Uterus (tissue), 2 donors: Measurements from ENCODE around the gene ANAPC16.

ENCODE experiments used
- POLR2A ChIP-seq, 2 donors: fragments of 450-650 bp; IDR thresholded peaks; one replicate each; pipeline ENCODE4 v1.6.1; 2016; ENCODE audit warnings: antibody characterized with exemption in 2 of 2, mild to moderate bottlenecking in 1 of 2, moderate library complexity in 1 of 2
- TF ChIP-seq, protein P1 (sequence below), 4 experiments: fragments of 200-600 bp in 2 of 4; fragments of 450-650 bp in 2 of 4; sonication (generic) in 2 of 4; IDR thresholded peaks; one replicate each; pipeline ENCODE4 v1.5.1; 2016 to 2019; ENCODE audit warnings: antibody characterized with exemption in 4 of 4, mild to moderate bottlenecking in 2 of 4, moderate library complexity in 1 of 4

DNA sequence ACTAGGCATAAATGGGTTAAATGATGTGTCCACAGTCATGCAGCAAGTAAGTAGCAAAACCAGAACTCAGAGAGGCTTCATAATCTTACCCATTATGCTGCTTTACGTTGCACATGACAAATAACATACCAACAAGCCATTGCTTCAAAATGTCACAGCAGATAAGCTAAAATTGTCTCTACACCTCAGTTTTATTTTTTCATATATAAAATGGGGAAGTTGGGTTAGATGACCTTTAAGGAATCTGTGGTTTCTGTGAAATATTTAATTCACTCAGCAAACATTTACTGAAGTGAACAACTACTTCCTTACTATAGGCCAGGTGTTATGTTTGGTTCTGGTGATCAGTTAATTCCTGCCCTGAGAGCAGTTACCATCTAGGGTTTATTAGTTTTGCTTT, 2.5 kb downstream of the ANAPC16 start:
- TF ChIP-seq, protein P1, sequence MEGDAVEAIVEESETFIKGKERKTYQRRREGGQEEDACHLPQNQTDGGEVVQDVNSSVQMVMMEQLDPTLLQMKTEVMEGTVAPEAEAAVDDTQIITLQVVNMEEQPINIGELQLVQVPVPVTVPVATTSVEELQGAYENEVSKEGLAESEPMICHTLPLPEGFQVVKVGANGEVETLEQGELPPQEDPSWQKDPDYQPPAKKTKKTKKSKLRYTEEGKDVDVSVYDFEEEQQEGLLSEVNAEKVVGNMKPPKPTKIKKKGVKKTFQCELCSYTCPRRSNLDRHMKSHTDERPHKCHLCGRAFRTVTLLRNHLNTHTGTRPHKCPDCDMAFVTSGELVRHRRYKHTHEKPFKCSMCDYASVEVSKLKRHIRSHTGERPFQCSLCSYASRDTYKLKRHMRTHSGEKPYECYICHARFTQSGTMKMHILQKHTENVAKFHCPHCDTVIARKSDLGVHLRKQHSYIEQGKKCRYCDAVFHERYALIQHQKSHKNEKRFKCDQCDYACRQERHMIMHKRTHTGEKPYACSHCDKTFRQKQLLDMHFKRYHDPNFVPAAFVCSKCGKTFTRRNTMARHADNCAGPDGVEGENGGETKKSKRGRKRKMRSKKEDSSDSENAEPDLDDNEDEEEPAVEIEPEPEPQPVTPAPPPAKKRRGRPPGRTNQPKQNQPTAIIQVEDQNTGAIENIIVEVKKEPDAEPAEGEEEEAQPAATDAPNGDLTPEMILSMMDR (IDR thresholded peaks at IDR 0.05), result no peak
- TF ChIP-seq POLR2A (IDR thresholded peaks at IDR 0.05), result no peak
